ENCODE results near the gene TRPM3. TPM values are rescaled to one million over a fixed set of nuclear protein-coding genes. Genes with fewer than 3 reads are reported as not detected.
"Not testable (repeated sequence)": the region's sequence is repeated elsewhere in the genome, so short reads cannot be mapped to it uniquely, and the experiment has no call there.

Gene TRPM3
- polyA plus RNA-seq, 6 donors from 2014 or later, result not detected

GRCh38 chr9:70641631-70642030, 479.8 kb downstream of the TRPM3 start:
- peaks cover 0 to 8% (median 0%) of the 10 kb centered on the region in 7 donors for H3K9me3 Mint-ChIP-seq
- no peaks in the 10 kb centered on the region for H3K4me1 Mint-ChIP-seq
- peaks cover 15 to 21% (median 15%) of the 10 kb centered on the region in 3 donors for H3K27me3 Mint-ChIP-seq
- ATAC-seq (ENCODE audit: low read depth in 2 of 2) (no peak), DNase-seq (no peak)
- H3K27ac Mint-ChIP-seq, result no peak overlapping the region
- H3K36me3 Mint-ChIP-seq, result no peaks in the 10 kb centered on the region
- H3K4me3 Mint-ChIP-seq, result no peak overlapping the region

- Mint-ChIP-seq H3K4me1 (no peaks in the 10 kb centered on the region), H3K9me3 (peaks cover 0 to 6% (median 0%) of the 10 kb centered on the region in 7 donors)
- ATAC-seq (ENCODE audit: low read depth in 2 of 2), result no peak
Observed at GRCh38 chr9:70641031-70641430, 480.4 kb downstream of the TRPM3 start.

GRCh38 chr9:70639853-70640814, 481.3 kb downstream of the TRPM3 start:
- Mint-ChIP-seq H3K27ac (no peak overlapping the region), H3K4me3 (no peak overlapping the region), H3K9me3 (peaks cover 0 to 3% (median 0%) of the 10 kb centered on the region in 7 donors), H3K36me3 (no peaks in the 10 kb centered on the region), H3K4me1 (no peaks in the 10 kb centered on the region), H3K27me3 (peaks cover 9 to 15% (median 15%) of the 10 kb centered on the region in 3 donors)
- no peak for DNase-seq
- no peak for ATAC-seq (ENCODE audit: low read depth in 2 of 2)

More at GRCh38 chr9:70641031-70641430, 480.4 kb downstream of the TRPM3 start:
- Mint-ChIP-seq H3K36me3 (no peaks in the 10 kb centered on the region), H3K27ac (no peak overlapping the region), H3K4me3 (no peak overlapping the region), H3K27me3 (peaks cover 15% of the 10 kb centered on the region in 3 donors)
- DNase-seq, result no peak

GRCh38 chr9:70635790-70636189, 485.6 kb downstream of the TRPM3 start:
- H3K4me3 Mint-ChIP-seq, result no peak overlapping the region
- ATAC-seq (ENCODE audit: low read depth in 2 of 2), result no peak
- DNase-seq, result no peak
- H3K4me1 Mint-ChIP-seq, result no peaks in the 10 kb centered on the region
- no peaks in the 10 kb centered on the region for H3K36me3 Mint-ChIP-seq
- no peak overlapping the region for H3K27ac Mint-ChIP-seq
- no peaks in the 10 kb centered on the region for H3K9me3 Mint-ChIP-seq
- peaks cover 4 to 24% (median 8%) of the 10 kb centered on the region in 3 donors for H3K27me3 Mint-ChIP-seq

- no peak for ATAC-seq (ENCODE audit: low read depth in 2 of 2)
- Mint-ChIP-seq H3K36me3 (no peaks in the 10 kb centered on the region), H3K27me3 (peaks cover 4 to 24% (median 8%) of the 10 kb centered on the region in 3 donors), H3K4me1 (no peaks in the 10 kb centered on the region), H3K9me3 (no peaks in the 10 kb centered on the region), H3K27ac (no peak overlapping the region), H3K4me3 (no peak overlapping the region)
- DNase-seq, result no peak
Observed at GRCh38 chr9:70634696-70635095, 486.7 kb downstream of the TRPM3 start.

GRCh38 chr9:70630971-70631370, 490.4 kb downstream of the TRPM3 start:
- Mint-ChIP-seq H3K9me3 (no peaks in the 10 kb centered on the region), H3K27ac (no peak overlapping the region), H3K27me3 (peaks cover 5 to 24% (median 16%) of the 10 kb centered on the region in 3 donors), H3K4me3 (no peak overlapping the region), H3K36me3 (no peaks in the 10 kb centered on the region), H3K4me1 (no peaks in the 10 kb centered on the region)
- ATAC-seq (ENCODE audit: low read depth in 2 of 2), result no peak
- no peak for DNase-seq

- H3K4me1 Mint-ChIP-seq; ATAC-seq (ENCODE audit: low read depth in 2 of 2); H3K9me3 Mint-ChIP-seq; H3K36me3 Mint-ChIP-seq; DNase-seq; H3K27ac Mint-ChIP-seq: not testable (repeated sequence)
- peak overlapping the region in 1 of 8 donors; percentile 35 for H3K4me3 Mint-ChIP-seq
- peaks cover 5 to 16% (median 16%) of the 10 kb centered on the region in 3 donors for H3K27me3 Mint-ChIP-seq
Observed at GRCh38 chr9:70629080-70629685, 492.2 kb downstream of the TRPM3 start.

GRCh38 chr9:70625078-70625477, 496.3 kb downstream of the TRPM3 start:
- DNase-seq (no peak), ATAC-seq (ENCODE audit: low read depth in 2 of 2) (peak in 1 of 2 donors; percentile 36)
- H3K27ac Mint-ChIP-seq, result no peak overlapping the region
- no peak overlapping the region for H3K4me3 Mint-ChIP-seq
- H3K36me3 Mint-ChIP-seq, result no peaks in the 10 kb centered on the region
- H3K4me1 Mint-ChIP-seq, result no peaks in the 10 kb centered on the region
- peaks cover 0 to 9% (median 5%) of the 10 kb centered on the region in 3 donors for H3K27me3 Mint-ChIP-seq
- no peaks in the 10 kb centered on the region for H3K9me3 Mint-ChIP-seq

GRCh38 chr9:70618784-70619183, 502.6 kb downstream of the TRPM3 start:
- DNase-seq, result no peak
- no peaks in the 10 kb centered on the region for H3K36me3 Mint-ChIP-seq
- ATAC-seq (ENCODE audit: low read depth in 2 of 2), result no peak
- no peaks in the 10 kb centered on the region for H3K4me1 Mint-ChIP-seq
- H3K27me3 Mint-ChIP-seq, result peaks cover 5 to 14% (median 14%) of the 10 kb centered on the region in 3 donors
- H3K27ac Mint-ChIP-seq, result no peak overlapping the region
- no peaks in the 10 kb centered on the region for H3K9me3 Mint-ChIP-seq
- no peak overlapping the region for H3K4me3 Mint-ChIP-seq

GRCh38 chr9:70617033-70617828, 504.2 kb downstream of the TRPM3 start:
- Mint-ChIP-seq H3K4me1 (no peaks in the 10 kb centered on the region), H3K36me3 (no peaks in the 10 kb centered on the region)
- no peak for DNase-seq

GRCh38 chr9:70616228-70616990, 505.0 kb downstream of the TRPM3 start:
- H3K27ac Mint-ChIP-seq, result peak overlapping the region in 1 of 6 donors; percentile 47
- H3K4me3 Mint-ChIP-seq, result no peak overlapping the region
- peaks cover 5 to 16% (median 14%) of the 10 kb centered on the region in 3 donors for H3K27me3 Mint-ChIP-seq
- H3K4me1 Mint-ChIP-seq, result no peaks in the 10 kb centered on the region
- no peak for ATAC-seq (ENCODE audit: low read depth in 2 of 2)
- H3K9me3 Mint-ChIP-seq, result peaks cover 0 to 3% (median 0%) of the 10 kb centered on the region in 7 donors
- no peaks in the 10 kb centered on the region for H3K36me3 Mint-ChIP-seq
- DNase-seq, result no peak

More at GRCh38 chr9:70617033-70617828, 504.2 kb downstream of the TRPM3 start:
- Mint-ChIP-seq H3K27me3 (peaks cover 5 to 16% (median 14%) of the 10 kb centered on the region in 3 donors), H3K4me3 (no peak overlapping the region), H3K27ac (no peak overlapping the region), H3K9me3 (no peaks in the 10 kb centered on the region)
- ATAC-seq (ENCODE audit: low read depth in 2 of 2), result no peak

GRCh38 chr9:70615464-70616138, 505.8 kb downstream of the TRPM3 start:
- no peaks in the 10 kb centered on the region for H3K36me3 Mint-ChIP-seq
- ATAC-seq (ENCODE audit: low read depth in 2 of 2) (no peak), DNase-seq (no peak)
- H3K9me3 Mint-ChIP-seq, result peaks cover 0 to 6% (median 0%) of the 10 kb centered on the region in 7 donors
- H3K27ac Mint-ChIP-seq, result no peak overlapping the region
- H3K4me1 Mint-ChIP-seq, result no peaks in the 10 kb centered on the region
- H3K27me3 Mint-ChIP-seq, result peaks cover 5 to 16% (median 14%) of the 10 kb centered on the region in 3 donors
- no peak overlapping the region for H3K4me3 Mint-ChIP-seq
